GM10847 (cell line): ENCODE results near the gene TASL.

Experiments
- POLR2A ChIP-seq: IDR thresholded peaks from 2 replicates; pipeline ENCODE4 v1.6.1; 2011; ENCODE audit not compliant: insufficient read length; ENCODE audit errors: extremely low read depth

TASL gene

GRCh38 chrX:30513284-30513683 is 64.3 kb downstream of the TASL start:
- TF ChIP-seq POLR2A, result no peak
